ENCODE results near the gene KEL. TPM values are rescaled to one million over a fixed set of nuclear protein-coding genes. Genes with fewer than 3 reads are reported as not detected.

The KEL gene
- total RNA-seq, result 1 to 10 TPM; 1.0 to 1.1 TPM

DNA sequence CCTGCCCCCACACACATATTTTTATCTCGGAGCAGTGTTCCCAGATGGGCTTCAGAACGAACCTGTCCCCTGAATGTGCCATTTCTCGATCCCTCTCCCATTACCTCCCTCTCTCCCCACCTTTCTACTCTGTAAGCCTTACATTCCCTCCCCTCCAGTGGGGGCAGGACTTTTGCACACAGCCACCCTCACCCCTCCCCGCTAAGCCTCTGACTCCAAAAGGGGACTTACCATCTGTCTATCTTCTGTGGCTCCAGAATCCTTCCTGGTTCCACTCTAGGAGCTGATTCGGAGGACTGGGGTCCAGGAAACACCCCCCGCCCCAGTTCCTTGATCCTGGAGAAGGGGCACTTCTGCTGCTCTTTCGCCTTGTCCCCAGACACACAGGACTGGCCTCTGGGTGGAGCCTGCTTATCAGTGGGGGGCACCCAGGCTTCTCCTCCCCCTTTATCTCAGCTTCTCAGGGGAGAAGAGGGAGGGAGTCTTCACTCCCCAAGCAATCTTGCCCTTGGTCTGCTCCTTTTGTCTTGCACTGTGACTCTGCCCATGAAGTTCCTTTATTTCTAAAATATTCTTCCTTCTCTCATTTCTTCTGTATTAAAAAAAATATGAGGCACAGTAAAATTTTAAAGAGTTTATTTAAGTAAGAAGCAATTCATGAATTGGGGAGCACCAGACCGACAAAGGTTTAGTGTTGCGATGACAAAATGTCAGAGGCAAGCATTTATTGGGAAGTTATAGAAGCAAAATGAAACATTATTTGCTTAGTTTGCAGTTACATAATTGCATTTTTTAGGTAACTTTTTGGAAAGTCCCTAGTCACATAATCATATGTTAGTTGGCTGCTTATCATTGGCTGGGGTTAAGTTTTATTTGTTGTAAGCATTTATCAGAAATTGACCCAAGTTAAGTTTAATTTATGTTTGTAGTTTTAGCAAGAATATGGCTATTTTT lies at the start of gene KEL:
Gene KEL (minus strand): TSS at position 391 of the 954 bp plus-strand sequence. CDS start 157 bp downstream, at position 234.
- CTCF ChIA-PET, result interaction anchor here (1.4 kb wide), 1 partner anchor 40 kb away, joined by 3 read pairs; no protein-coding TSS in a partner anchor
- POLR2A ChIA-PET, result no interaction called here
- DNase-seq, result no peak

GRCh38 chr7:143008007-143008901 lies 46.1 kb upstream of the KEL start:
- H3K9me3 Mint-ChIP-seq (ENCODE audit: insufficient read depth), result no peaks in the 10 kb centered on the region
- ChIA-PET CTCF (interaction anchor here (0.6 to 10.3 kb wide), 14 partner anchors 7 to 1613 kb away, joined by 3 to 333 read pairs (median 4); partner anchors contain the start of gene TAS2R40), POLR2A (no interaction called here)
- peaks cover 2% of the 10 kb centered on the region for H3K4me1 Mint-ChIP-seq (ENCODE audit: low read depth)
- ATAC-seq (peak; percentile 93), DNase-seq (peak; percentile 86)
- H3K4me3 Mint-ChIP-seq, result no peak overlapping the region
- H3K27ac Mint-ChIP-seq, result no peak overlapping the region
- H3K27me3 Mint-ChIP-seq (ENCODE audit: low read depth), result peaks cover 22% of the 10 kb centered on the region
- no peaks in the 10 kb centered on the region for H3K36me3 Mint-ChIP-seq (ENCODE audit: low read depth)

More for the DNA sequence above, at the start of gene KEL:
- Mint-ChIP-seq H3K36me3 (ENCODE audit: low read depth) (no peaks in the 10 kb centered on the region), H3K9me3 (ENCODE audit: insufficient read depth) (no peaks in the 10 kb centered on the region), H3K27me3 (ENCODE audit: low read depth) (peaks cover 16% of the 10 kb centered on the region), H3K4me3 (no peak within 1 kb of the TSS), H3K27ac (no peak within 1 kb of the TSS), H3K4me1 (ENCODE audit: low read depth) (no peaks in the 10 kb centered on the region)
- ATAC-seq, result no peak

GRCh38 chr7:143005632-143006260 lies 43.6 kb upstream of the KEL start:
- Mint-ChIP-seq H3K4me1 (ENCODE audit: low read depth) (peaks cover 5% of the 10 kb centered on the region), H3K4me3 (no peak overlapping the region), H3K9me3 (ENCODE audit: insufficient read depth) (no peaks in the 10 kb centered on the region), H3K27me3 (ENCODE audit: low read depth) (peaks cover 22% of the 10 kb centered on the region), H3K27ac (no peak overlapping the region), H3K36me3 (ENCODE audit: low read depth) (no peaks in the 10 kb centered on the region)
- ATAC-seq, result no peak
- ChIA-PET POLR2A (interaction anchor here (0.7 kb wide), 1 partner anchor 181 kb away, joined by 3 read pairs; no protein-coding TSS in a partner anchor), CTCF (interaction anchor here (0.8 to 10.3 kb wide), 12 partner anchors 9 to 703 kb away, joined by 3 to 333 read pairs (median 4); partner anchors contain the start of genes EPHB6 and TAS2R40)
- DNase-seq, result no peak

GRCh38 chr7:143003393-143004051 lies 41.4 kb upstream of the KEL start:
- no peaks in the 10 kb centered on the region for H3K9me3 Mint-ChIP-seq (ENCODE audit: insufficient read depth)
- CTCF ChIA-PET, result interaction anchor here (0.7 to 10.3 kb wide), 41 partner anchors 8 to 1028 kb away, joined by 3 to 333 read pairs (median 5); partner anchors contain the start of genes EPHB6 and TAS2R40
- peak overlapping the region; percentile 73 for H3K4me3 Mint-ChIP-seq
- no peaks in the 10 kb centered on the region for H3K36me3 Mint-ChIP-seq (ENCODE audit: low read depth)
- DNase-seq (peak; percentile 62), ATAC-seq (peak; percentile 79)
- H3K4me1 Mint-ChIP-seq (ENCODE audit: low read depth), result peaks cover 5% of the 10 kb centered on the region
- POLR2A ChIA-PET, result no interaction called here
- peak overlapping the region; percentile 66 for H3K27ac Mint-ChIP-seq
- peaks cover 16% of the 10 kb centered on the region for H3K27me3 Mint-ChIP-seq (ENCODE audit: low read depth)

- Mint-ChIP-seq H3K27me3 (ENCODE audit: low read depth) (peaks cover 15% of the 10 kb centered on the region), H3K4me3 (peak overlapping the region; percentile 73), H3K36me3 (ENCODE audit: low read depth) (no peaks in the 10 kb centered on the region), H3K9me3 (ENCODE audit: insufficient read depth) (no peaks in the 10 kb centered on the region), H3K27ac (no peak overlapping the region), H3K4me1 (ENCODE audit: low read depth) (peaks cover 5% of the 10 kb centered on the region)
- POLR2A ChIA-PET, result no interaction called here
- CTCF ChIA-PET, result interaction anchor here (0.6 to 10.3 kb wide), 47 partner anchors 10 to 1028 kb away, joined by 3 to 333 read pairs (median 4); partner anchors contain the start of genes EPHB6 and TAS2R40
- ATAC-seq (no peak), DNase-seq (no peak)
Observed at GRCh38 chr7:143002898-143003297, 40.7 kb upstream of the KEL start.

- ATAC-seq, result no peak
- ChIA-PET POLR2A (no interaction called here), CTCF (interaction anchor here (0.6 to 10.3 kb wide), 40 partner anchors 9 to 698 kb away, joined by 3 to 333 read pairs (median 4); partner anchors contain the start of genes EPHB6 and TAS2R40)
- no peaks in the 10 kb centered on the region for H3K36me3 Mint-ChIP-seq (ENCODE audit: low read depth)
- no peak for DNase-seq
- H3K4me3 Mint-ChIP-seq, result no peak overlapping the region
- H3K4me1 Mint-ChIP-seq (ENCODE audit: low read depth), result peaks cover 5% of the 10 kb centered on the region
- no peak overlapping the region for H3K27ac Mint-ChIP-seq
- peaks cover 13% of the 10 kb centered on the region for H3K27me3 Mint-ChIP-seq (ENCODE audit: low read depth)
- no peaks in the 10 kb centered on the region for H3K9me3 Mint-ChIP-seq (ENCODE audit: insufficient read depth)
Observed at GRCh38 chr7:143002106-143002505, 39.9 kb upstream of the KEL start.

- H3K4me1 Mint-ChIP-seq (ENCODE audit: low read depth), result peaks cover 5% of the 10 kb centered on the region
- POLR2A ChIA-PET, result no interaction called here
- no peaks in the 10 kb centered on the region for H3K9me3 Mint-ChIP-seq (ENCODE audit: insufficient read depth)
- CTCF ChIA-PET, result interaction anchor here (1.2 to 10.3 kb wide), 8 partner anchors 14 to 587 kb away, joined by 3 to 333 read pairs (median 25); partner anchors contain the start of genes EPHB6 and TAS2R40
- no peak overlapping the region for H3K4me3 Mint-ChIP-seq
- H3K27ac Mint-ChIP-seq, result no peak overlapping the region
- DNase-seq, result no peak
- peaks cover 9% of the 10 kb centered on the region for H3K27me3 Mint-ChIP-seq (ENCODE audit: low read depth)
- ATAC-seq, result no peak
- H3K36me3 Mint-ChIP-seq (ENCODE audit: low read depth), result no peaks in the 10 kb centered on the region
Observed at GRCh38 chr7:143000648-143001047, 38.5 kb upstream of the KEL start.

GRCh38 chr7:142999793-143000192 lies 37.6 kb upstream of the KEL start:
- ATAC-seq (no peak), DNase-seq (no peak)
- ChIA-PET CTCF (interaction anchor here (0.9 to 1.7 kb wide), 8 partner anchors 10 to 680 kb away, joined by 3 to 13 read pairs (median 4); partner anchors contain the start of gene EPHB6), POLR2A (no interaction called here)
- no peaks in the 10 kb centered on the region for H3K9me3 Mint-ChIP-seq (ENCODE audit: insufficient read depth)
- H3K36me3 Mint-ChIP-seq (ENCODE audit: low read depth), result no peaks in the 10 kb centered on the region
- peaks cover 5% of the 10 kb centered on the region for H3K4me1 Mint-ChIP-seq (ENCODE audit: low read depth)
- H3K27ac Mint-ChIP-seq, result no peak overlapping the region
- H3K4me3 Mint-ChIP-seq, result no peak overlapping the region
- H3K27me3 Mint-ChIP-seq (ENCODE audit: low read depth), result peaks cover 11% of the 10 kb centered on the region

- Mint-ChIP-seq H3K36me3 (ENCODE audit: low read depth) (no peaks in the 10 kb centered on the region), H3K9me3 (ENCODE audit: insufficient read depth) (no peaks in the 10 kb centered on the region), H3K4me1 (ENCODE audit: low read depth) (peaks cover 5% of the 10 kb centered on the region), H3K27ac (no peak overlapping the region), H3K4me3 (no peak overlapping the region), H3K27me3 (ENCODE audit: low read depth) (peaks cover 6% of the 10 kb centered on the region)
- DNase-seq (no peak), ATAC-seq (no peak)
- ChIA-PET POLR2A (no interaction called here), CTCF (interaction anchor here (1.0 to 1.7 kb wide), 8 partner anchors 9 to 679 kb away, joined by 3 to 13 read pairs (median 4); partner anchors contain the start of gene EPHB6)
Observed at GRCh38 chr7:142998966-142999365, 36.8 kb upstream of the KEL start.

DNA sequence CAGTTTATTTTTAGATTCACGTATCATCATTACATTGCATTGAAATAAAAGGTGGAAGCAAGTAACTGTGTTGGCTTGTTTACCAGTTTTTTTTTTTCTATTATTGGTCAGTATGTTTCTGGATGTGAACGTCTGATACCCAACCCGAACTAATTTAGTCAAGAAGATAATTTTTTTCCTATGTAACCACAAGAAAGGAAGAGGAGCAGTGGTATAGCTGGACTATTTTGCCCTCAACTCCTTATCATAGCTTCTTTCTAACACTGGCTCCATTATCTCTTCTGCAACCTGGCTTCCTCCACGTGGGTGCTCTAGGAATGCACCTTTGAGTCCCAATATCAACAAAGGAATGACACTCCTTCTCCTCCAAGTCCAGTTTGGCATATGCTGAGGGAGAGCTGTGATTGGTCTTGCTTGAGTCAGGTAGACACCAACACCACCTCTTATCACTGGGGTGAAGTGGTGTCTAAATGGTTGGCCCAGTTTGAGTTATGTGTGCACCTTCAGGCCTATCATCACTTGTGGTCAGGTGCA lies 35.4 kb upstream of the KEL start:
- H3K27me3 Mint-ChIP-seq (ENCODE audit: low read depth), result peaks cover 9% of the 10 kb centered on the region
- ChIA-PET CTCF (interaction anchor here (1.0 to 1.6 kb wide), 3 partner anchors 10 to 365 kb away, joined by 3 to 5 read pairs (median 3); partner anchors contain the start of gene EPHB6), POLR2A (no interaction called here)
- no peaks in the 10 kb centered on the region for H3K36me3 Mint-ChIP-seq (ENCODE audit: low read depth)
- H3K4me1 Mint-ChIP-seq (ENCODE audit: low read depth), result no peaks in the 10 kb centered on the region
- no peaks in the 10 kb centered on the region for H3K9me3 Mint-ChIP-seq (ENCODE audit: insufficient read depth)
- DNase-seq (no peak), ATAC-seq (no peak)
- no peak overlapping the region for H3K27ac Mint-ChIP-seq
- H3K4me3 Mint-ChIP-seq, result no peak overlapping the region
